Ecto neural progenitor cell (in vitro differentiated cells): ENCODE results near the gene PRDX3.

Source experiments
- DNase-seq: peaks from one replicate; pipeline ENCODE4 v3.0.0-alpha.2; 2018; ENCODE audit warnings: low spot score

The PRDX3 gene

GRCh38 chr10:119129721-119130120 lies 48.9 kb downstream of the PRDX3 start:
- no peak for DNase-seq

GRCh38 chr10:119125942-119126341 lies 52.7 kb downstream of the PRDX3 start:
- no peak for DNase-seq

- no peak for DNase-seq
These were observed 57.7 kb downstream of the PRDX3 start for GRCh38 chr10:119120875-119121274.

- DNase-seq = no peak
These were observed 58.2 kb downstream of the PRDX3 start for GRCh38 chr10:119120413-119120867.

GRCh38 chr10:119119400-119119799 lies 59.2 kb downstream of the PRDX3 start:
- DNase-seq = no peak

- DNase-seq = no peak
These were observed 60.4 kb downstream of the PRDX3 start for GRCh38 chr10:119118231-119118630.
